HG03469 (cell line): Measurements from ENCODE around the gene TMEM141.

Experiments used
- ATAC-seq: cut with Tn5 transposase; IDR thresholded peaks from one replicate; pipeline ENCODE4 v1.9.1; 2021; ENCODE audit warnings: mild to moderate bottlenecking, moderate library complexity, moderate number of reproducible peaks; ENCODE audit not compliant: unreplicated experiment

Gene TMEM141

GRCh38 chr9:136790640-136791515, at the start of gene TMEM141:
TMEM141 (plus strand) TSS chr9:136791344; CDS start chr9:136791371, 27 bp downstream.
- peak; percentile 62 for ATAC-seq

DNA sequence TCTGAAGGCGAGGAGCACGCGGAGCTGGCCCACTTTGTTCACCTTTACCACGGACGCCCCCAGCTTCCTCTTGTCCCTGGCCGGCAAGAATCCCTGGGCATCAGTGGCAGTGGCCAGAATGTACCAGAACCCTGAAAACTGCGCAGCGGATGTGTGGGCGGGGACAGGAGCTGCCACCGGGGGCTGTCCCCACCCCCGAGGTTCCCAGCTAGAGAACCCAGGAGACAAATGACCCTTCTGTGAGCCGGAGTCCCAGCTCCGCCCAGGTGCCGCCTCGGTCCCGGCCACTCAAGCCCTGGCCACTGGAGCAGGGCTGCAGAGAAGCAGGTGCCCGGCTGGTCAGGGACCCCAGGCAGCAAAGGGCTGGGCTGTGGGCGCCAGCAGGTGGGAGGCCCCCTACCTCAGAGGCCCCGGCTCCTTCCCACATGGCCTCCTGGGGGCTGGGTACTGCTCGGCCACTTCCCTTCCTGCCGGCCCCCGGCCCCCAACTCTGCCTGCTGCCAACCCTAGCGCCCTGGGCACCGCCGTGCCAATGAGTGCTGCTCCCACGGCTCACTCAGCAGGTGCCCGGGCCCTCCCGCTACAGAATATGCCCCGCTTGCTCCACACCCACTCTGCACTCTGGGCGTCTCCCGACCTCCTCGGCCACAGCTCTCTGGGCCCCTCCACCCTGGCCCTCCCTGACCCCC, 49.1 kb upstream of the TMEM141 start:
- no peak for ATAC-seq

- ATAC-seq, result no peak
Observed at GRCh38 chr9:136742591-136743391, 48.4 kb upstream of the TMEM141 start, which contains the start of gene LCN10. LCN10 (minus strand) TSS chr9:136742940; CDS start chr9:136742903, 37 bp downstream.

DNA sequence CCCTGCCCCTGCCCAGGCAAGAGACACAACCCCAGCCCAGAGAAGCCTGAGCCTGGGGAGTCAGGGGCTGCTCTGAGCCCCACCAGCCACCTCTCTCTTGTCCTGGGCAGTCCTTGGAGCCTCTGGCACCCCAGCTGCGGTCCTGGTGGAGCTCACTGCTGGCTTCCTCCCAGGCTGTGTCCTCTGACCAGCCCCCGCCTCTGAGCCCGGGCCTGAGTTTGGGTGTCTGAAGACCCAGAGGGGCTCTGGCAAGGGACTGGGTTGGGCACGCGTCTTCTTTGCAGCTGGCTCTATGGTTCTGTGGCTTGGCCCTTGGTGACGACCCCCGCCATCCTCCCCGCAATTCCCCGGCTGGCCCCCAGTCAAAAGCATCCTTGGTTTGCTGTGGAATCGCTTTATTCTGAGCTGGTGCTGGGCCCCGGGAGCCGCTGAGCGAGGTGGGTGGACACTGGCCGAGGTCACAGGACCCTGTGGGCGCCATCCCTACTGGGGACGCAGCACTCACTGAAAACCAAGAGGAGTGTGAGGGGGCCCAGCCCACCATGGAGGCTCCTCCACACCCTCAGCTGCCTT, 47.4 kb upstream of the TMEM141 start:
- ATAC-seq, result no peak

- no peak for ATAC-seq
Observed at GRCh38 chr9:136744773-136745172, 46.4 kb upstream of the TMEM141 start.

DNA sequence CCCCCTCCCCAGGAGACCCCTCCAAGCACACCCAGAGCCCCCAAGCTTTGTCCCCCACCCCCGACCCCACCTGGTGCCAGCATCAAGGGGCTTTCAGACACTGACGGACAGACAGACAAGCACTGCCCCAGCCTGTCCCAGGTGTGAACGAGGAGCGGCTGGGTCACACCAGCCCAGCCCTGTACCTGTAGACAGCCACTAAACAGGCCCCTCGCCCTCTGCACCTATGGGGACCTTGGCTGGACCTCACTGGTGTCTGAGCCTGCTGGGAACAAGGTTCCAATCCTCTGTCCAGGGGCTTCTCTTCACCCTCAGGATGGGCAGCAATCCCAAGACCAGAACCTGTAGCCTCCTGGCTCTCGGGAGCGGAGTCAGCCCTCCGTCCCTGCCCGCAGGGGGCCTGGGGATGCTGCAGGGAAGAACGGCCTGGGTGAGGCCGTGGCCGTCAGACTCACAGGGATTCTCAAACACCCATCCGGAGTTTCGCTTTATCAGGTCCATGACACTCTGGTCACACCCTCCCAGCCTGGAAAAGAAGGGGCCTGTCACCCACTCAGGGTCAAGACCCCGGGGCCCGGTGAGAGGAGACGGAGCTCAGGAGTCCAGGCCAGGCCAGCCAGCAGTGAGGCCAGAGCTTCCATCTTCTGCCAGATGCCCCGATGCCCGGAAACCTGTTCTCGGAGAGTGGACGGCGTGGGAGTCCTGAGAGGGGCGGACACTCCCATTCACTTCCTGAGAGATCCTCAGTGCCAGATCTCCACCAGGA, 45.6 kb upstream of the TMEM141 start:
- ATAC-seq, result no peak

GRCh38 chr9:136746155-136746490, 45.0 kb upstream of the TMEM141 start:
- ATAC-seq, result no peak

- no peak for ATAC-seq
Observed at GRCh38 chr9:136746621-136747020, 44.5 kb upstream of the TMEM141 start.

DNA sequence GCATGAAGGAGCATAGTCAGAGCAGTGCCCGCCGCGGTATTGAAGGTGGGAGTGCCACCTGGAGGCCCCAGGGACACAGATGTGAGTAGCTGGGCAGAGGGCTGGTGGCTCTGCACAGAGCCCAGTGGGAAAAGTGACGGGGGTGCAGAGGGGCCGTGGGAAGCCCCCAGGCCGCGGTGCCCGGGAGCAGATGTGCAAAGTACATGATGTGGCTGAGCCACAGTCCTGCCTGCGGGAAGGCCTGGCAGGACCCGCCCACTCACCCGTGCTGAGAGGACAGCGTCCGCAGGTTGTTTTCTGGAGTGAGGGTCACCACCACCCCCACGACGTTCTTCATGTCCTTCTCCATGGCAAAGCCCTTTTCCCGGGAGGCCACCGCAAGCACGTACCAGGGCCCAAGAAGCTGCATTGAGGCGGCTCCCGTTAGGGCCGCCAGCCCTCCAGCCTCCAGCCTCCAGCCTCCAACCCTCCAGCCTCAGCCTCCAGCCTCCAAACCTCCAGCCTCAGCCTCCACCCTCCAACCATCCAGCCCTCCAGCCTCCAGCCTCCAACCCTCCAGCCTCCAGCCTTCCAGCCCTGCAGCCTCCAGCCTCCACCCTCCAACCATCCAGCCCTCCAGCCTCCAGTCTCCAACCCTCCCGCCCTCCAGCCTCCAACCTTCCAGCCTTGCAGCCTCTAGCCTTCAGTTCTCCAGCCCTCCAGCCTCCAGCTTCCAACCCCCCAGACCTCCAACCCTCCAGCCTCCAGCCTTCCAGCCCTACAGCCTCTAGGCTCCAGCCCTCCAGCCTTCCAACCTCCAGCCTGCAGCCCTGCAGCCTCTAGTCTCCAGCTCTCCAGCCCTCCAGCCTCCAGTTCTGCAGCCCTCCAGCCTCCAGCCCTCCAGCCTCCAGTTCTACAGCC, 43.7 kb upstream of the TMEM141 start:
- ATAC-seq, result no peak

DNA sequence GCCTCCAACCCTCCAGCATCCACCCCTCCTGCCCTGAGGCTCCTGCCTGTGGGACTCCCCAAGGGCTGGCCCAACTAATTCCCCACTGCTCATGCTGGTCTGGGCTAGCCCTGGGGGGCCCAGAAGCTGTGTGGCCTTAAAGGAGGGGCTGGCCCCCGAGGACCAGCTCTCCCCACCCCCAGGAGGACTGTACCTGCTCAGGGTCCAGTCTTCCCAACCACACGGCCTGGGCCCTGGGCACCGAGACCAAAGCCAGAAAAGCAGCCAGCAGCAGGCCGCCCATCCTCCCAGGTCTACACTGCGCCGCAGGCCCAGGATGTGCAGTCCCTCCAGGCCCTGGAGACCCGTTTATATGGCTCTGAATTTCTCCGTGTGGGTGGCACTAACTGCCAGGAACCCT, 42.9 kb upstream of the TMEM141 start, which contains the start of gene LCN6:
Gene LCN6, minus strand, starts transcription at position 325 of the 400 bp plus-strand sequence. Its CDS starts 42 bp downstream, at position 283.
- ATAC-seq, result no peak

DNA sequence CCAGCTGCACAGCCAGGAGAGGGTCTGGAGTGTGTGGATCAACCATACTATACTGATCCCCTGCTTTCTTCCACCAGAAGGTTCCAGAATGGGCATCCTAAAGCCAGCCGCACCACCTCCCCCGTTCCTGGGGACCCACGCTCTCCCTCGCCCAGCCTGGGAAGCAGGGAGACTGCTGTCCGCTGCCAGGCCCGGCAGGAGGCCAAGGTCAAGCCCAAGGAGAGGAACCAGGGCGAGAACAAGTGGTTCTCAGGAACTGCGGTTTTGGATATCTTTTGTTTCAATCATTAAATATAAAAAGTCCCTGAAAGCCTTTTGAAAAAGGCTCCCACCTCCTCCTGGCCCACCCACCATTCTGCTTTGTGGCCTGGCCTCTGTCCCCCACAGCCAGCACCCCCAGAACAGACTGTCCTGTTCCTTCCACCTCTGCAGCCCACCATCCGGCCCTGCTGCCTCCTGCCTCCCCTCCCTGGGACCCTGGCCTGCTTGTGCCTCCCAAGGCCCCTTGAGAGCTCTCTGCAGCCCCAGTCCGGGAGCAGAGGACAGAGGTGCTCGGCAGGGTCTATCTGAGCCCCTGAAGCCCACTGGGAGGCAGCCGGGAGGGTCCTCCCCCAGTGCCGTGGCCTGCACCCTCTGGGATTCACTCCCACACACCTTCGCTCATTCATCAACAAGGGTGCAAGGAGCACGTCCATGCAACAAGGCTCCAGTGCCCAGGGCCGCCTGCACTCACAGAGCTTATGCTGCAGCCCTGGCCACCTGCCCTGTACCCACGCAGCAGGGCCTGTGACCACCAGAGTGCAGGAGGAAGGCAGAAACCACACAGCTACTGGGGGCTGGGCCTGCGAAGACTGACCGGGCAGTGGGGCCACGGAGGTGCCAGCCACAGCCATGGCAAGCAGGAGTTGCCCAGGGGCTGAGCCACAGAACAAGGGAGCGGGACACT, 42.2 kb upstream of the TMEM141 start:
- ATAC-seq, result no peak

GRCh38 chr9:136750526-136750925, 40.6 kb upstream of the TMEM141 start:
- no peak for ATAC-seq

- no peak for ATAC-seq
Observed at GRCh38 chr9:136751244-136751643, 39.9 kb upstream of the TMEM141 start.

DNA sequence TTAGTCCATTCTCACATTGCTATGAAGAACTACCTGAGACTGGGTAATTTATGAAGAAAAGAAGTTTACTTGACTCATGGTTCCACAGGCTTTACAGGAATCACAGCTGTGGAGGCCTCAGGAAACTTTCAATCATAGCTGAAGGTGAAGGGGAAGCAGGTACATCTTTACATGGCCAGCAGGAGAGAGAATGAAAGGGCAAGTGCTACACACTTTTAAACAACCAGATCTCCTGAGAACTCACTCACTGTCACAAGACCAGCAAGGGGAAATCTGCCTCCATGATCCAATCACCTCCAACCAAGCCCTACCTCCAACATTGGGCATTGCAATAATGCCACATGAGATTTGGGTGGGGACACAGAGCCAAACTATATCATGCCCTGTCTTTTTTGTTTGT, 39.3 kb upstream of the TMEM141 start:
- no peak for ATAC-seq

DNA sequence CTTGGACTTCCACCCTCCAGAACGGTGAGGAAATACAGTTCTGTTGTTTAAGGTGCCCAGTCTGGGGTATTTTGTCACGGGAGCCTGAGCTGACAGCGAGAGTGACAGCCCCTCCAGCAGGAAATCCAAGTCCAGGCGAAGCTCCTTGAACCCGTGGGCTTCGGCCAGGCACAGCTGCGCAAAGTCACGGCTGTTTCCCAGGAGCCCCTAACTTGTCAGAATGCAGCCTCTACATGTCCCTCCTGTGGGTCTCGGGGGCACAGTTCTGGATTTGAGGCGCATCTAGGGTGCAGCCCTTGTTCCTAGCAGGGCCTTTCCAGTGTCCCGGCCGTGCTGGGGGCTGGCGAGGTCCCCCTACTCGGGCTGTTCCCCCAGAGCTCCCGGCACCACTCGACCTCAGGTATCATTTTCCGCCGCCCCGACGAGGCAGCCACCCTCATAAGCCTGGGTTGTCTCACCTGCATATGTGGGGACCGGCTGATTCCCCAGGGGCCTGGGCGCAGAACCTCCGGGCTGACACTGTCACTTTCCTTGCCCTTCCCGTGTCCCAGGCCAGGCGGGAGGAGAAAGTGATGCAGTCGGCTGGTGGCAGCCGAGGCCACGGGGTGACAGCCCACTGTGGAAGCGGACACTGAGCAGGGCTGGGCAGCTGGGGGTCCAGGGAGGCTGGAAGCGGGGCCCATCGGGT, 37.6 kb upstream of the TMEM141 start:
- ATAC-seq, result no peak

DNA sequence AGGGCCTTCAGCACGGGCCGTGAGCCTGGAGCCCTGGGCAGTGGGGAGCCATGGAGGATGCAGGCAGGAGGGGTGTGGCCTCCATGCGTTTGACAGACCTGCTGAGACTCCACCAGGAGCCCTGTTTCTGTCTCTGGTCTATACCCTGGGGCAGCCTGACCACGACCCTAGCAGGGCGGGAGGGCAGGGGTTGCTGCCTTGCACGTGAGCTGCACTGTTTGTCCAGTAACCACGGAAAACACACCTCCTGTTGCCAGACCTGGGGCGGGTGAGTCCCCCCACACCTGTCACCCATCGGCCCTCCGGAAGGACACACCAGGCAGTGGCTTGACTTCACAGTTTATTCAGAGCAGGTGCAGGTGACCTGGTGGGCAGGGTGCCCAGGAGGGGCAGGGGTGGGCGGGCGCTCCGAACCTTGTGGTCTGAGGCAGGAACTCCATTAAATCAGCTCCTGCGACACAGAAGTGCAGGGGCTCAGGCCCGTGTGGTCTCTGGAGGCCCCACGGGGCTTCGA, 37.0 kb upstream of the TMEM141 start:
- no peak for ATAC-seq

DNA sequence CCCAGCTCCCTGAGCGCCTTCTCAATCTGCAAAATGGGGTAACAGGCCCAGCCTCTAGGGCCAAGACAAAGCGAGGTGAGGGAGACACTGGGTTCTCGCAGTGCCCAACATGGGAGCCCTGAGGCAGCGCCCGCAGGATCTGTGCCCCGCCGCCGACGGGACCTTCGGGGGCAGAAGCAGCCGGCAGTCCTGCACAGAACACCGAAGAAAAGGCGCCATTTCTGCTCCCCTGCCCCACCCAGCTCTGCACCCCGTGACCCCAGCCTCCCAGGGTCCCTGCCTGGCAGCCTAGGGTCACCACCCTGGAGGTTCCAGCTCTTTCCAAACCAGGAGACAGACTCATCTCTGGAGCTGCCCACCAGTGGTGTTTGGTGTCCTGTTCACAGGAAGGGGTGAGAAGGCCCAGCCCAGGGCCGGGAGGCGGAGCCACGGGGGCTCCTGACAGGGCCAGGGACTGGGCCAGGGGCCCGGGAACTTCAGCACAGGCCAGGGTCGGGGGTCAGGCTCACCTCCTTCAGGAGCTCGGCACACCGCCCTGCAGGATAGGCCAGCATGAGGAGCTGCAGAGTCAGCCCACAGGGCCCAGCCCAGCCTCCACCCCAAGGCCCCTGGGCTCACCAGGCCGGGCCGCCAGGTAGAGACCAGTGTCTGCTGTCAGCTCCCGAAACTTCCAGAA, 36.4 kb upstream of the TMEM141 start:
- ATAC-seq, result no peak
